ENCODE results near the gene SMG7.

Gene SMG7

GRCh38 chr1:183567584-183567983, 95.3 kb downstream of the SMG7 start:
- no peak for DNase-seq (ENCODE audit: low spot score)

GRCh38 chr1:183568176-183569021, 96.1 kb downstream of the SMG7 start:
- no peak for DNase-seq (ENCODE audit: low spot score)

- DNase-seq (ENCODE audit: low spot score), result no peak
These were observed 96.8 kb downstream of the SMG7 start for GRCh38 chr1:183569141-183569540.

- DNase-seq (ENCODE audit: low spot score), result no peak
These were observed 97.5 kb downstream of the SMG7 start for GRCh38 chr1:183569801-183570200.

GRCh38 chr1:183570451-183570850, 98.2 kb downstream of the SMG7 start:
- DNase-seq (ENCODE audit: low spot score), result no peak

GRCh38 chr1:183571678-183572268, 99.5 kb downstream of the SMG7 start:
- DNase-seq (ENCODE audit: low spot score), result no peak

- no peak for DNase-seq (ENCODE audit: low spot score)
These were observed 100.4 kb downstream of the SMG7 start for GRCh38 chr1:183572721-183573120.

- DNase-seq (ENCODE audit: low spot score), result no peak
These were observed 103.3 kb downstream of the SMG7 start for GRCh38 chr1:183575606-183576005.

GRCh38 chr1:183576537-183576936, 104.2 kb downstream of the SMG7 start:
- no peak for DNase-seq (ENCODE audit: low spot score)

- no peak for DNase-seq (ENCODE audit: low spot score)
These were observed 105.7 kb downstream of the SMG7 start for GRCh38 chr1:183577897-183578465.

GRCh38 chr1:183578856-183579255, 106.6 kb downstream of the SMG7 start:
- DNase-seq (ENCODE audit: low spot score), result no peak

- no peak for DNase-seq (ENCODE audit: low spot score)
These were observed 108.0 kb downstream of the SMG7 start for GRCh38 chr1:183580281-183580682.

- DNase-seq (ENCODE audit: low spot score), result no peak
These were observed 109.9 kb downstream of the SMG7 start for GRCh38 chr1:183582021-183582713.

GRCh38 chr1:183583466-183583865, 111.2 kb downstream of the SMG7 start:
- DNase-seq (ENCODE audit: low spot score), result no peak

GRCh38 chr1:183584147-183584546, 111.8 kb downstream of the SMG7 start:
- no peak for DNase-seq (ENCODE audit: low spot score)

- DNase-seq (ENCODE audit: low spot score), result no peak
These were observed 112.7 kb downstream of the SMG7 start for GRCh38 chr1:183585038-183585437.

- DNase-seq (ENCODE audit: low spot score), result no peak
These were observed 114.2 kb downstream of the SMG7 start for GRCh38 chr1:183586455-183586854.

- DNase-seq (ENCODE audit: low spot score), result no peak
These were observed 114.6 kb downstream of the SMG7 start for GRCh38 chr1:183586926-183587325.

GRCh38 chr1:183588827-183589226, 116.5 kb downstream of the SMG7 start:
- DNase-seq (ENCODE audit: low spot score), result no peak

GRCh38 chr1:183589384-183589783, 117.1 kb downstream of the SMG7 start:
- no peak for DNase-seq (ENCODE audit: low spot score)

- no peak for DNase-seq (ENCODE audit: low spot score)
These were observed 117.6 kb downstream of the SMG7 start for GRCh38 chr1:183589874-183590243.

GRCh38 chr1:183590244-183591191, 118.2 kb downstream of the SMG7 start, which contains the start of gene NCF2:
Gene NCF2, minus strand, starts transcription at chr1:183590459. Its CDS starts 130 bp downstream, at chr1:183590329.
- no peak for DNase-seq (ENCODE audit: low spot score)
